KMS-11 (cell line): ENCODE data around the gene BZW2.

Experiments used
- H2AFZ ChIP-seq: fragments of 200-600 bp; sonication (generic); 2 replicates; pipeline ENCODE4 v1.6.1; 2016; ENCODE audit warnings: antibody characterized with exemption, mixed run types, low read depth
- H3K27ac ChIP-seq: fragments of 200-600 bp; sonication (generic); 2 replicates; pipeline ENCODE4 v1.6.1; 2016; ENCODE audit warnings: mild to moderate bottlenecking, mixed run types
- H3K27me3 ChIP-seq: fragments of 200-600 bp; sonication (generic); 2 replicates; pipeline ENCODE4 v1.6.1; 2017; ENCODE audit warnings: mild to moderate bottlenecking, low read depth, mixed run types, moderate library complexity; ENCODE audit not compliant: insufficient read depth
- H3K36me3 ChIP-seq: fragments of 200-600 bp; sonication (generic); 2 replicates; pipeline ENCODE4 v1.6.1; 2017; ENCODE audit warnings: mild to moderate bottlenecking, mixed run types; ENCODE audit not compliant: insufficient read depth
- H3K4me1 ChIP-seq: fragments of 200-600 bp; sonication (generic); 2 replicates; pipeline ENCODE4 v1.6.1; 2016; ENCODE audit warnings: mild to moderate bottlenecking, low read depth, mixed run types; ENCODE audit not compliant: poor library complexity, severe bottlenecking
- H3K4me2 ChIP-seq: fragments of 200-600 bp; sonication (generic); 2 replicates; pipeline ENCODE4 v1.7.0; 2016; ENCODE audit warnings: mild to moderate bottlenecking, mixed run types
- H3K4me3 ChIP-seq: fragments of 200-600 bp; sonication (generic); IDR thresholded peaks from 2 replicates; pipeline ENCODE4 v1.6.1; 2017; ENCODE audit warnings: low read depth, low read length, mixed read lengths; ENCODE audit not compliant: insufficient read depth
- H3K79me2 ChIP-seq: fragments of 200-600 bp; sonication (generic); 2 replicates; pipeline ENCODE4 v1.6.1; 2016; ENCODE audit warnings: low read depth, mixed run types; ENCODE audit not compliant: insufficient read depth
- H3K9ac ChIP-seq: fragments of 200-600 bp; sonication (generic); 2 replicates; pipeline ENCODE4 v1.6.1; 2016; ENCODE audit warnings: mild to moderate bottlenecking, mixed run types
- H4K20me1 ChIP-seq: fragments of 200-600 bp; sonication (generic); 2 replicates; pipeline ENCODE4 v1.6.1; 2016; ENCODE audit warnings: mild to moderate bottlenecking, mixed run types; ENCODE audit not compliant: insufficient read depth
- CTCF ChIP-seq: fragments of 200-600 bp; sonication (generic); conservative IDR thresholded peaks from 2 replicates; pipeline ENCODE4 v1.6.1; 2017; ENCODE audit warnings: low read depth, mild to moderate bottlenecking, antibody characterized with exemption, low read length, moderate library complexity, mixed read lengths

The BZW2 gene

DNA sequence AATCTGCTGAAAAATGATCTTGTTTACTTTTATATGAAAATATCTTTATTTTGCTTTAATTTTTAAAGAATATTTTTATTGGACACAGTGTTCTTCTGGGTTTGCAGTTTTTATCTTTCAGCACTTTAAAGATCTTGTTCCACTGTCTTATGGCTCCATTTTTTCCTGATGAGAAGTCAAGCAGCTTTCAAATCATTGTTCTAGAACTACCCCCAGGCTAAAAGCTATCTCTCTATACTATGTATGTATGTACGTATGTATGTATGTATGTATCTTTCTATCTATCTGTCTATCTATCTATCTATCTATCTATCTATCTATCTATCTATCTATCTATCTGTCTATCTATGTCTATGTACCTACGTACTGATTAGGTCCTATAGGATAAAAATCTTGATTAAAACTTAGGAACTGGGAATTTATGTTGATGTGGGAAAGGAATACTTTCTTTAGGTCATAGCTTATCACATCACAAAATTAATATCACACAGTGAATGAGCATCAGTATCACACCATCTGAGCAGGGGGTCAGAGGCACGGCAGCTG lies 72.2 kb downstream of the BZW2 start:
- no peaks in the 10 kb centered on the region for H4K20me1 ChIP-seq
- no peak overlapping the region for H3K4me3 ChIP-seq
- no peaks in the 10 kb centered on the region for H3K79me2 ChIP-seq
- no peak overlapping the region for H2AFZ ChIP-seq
- H3K36me3 ChIP-seq, result no peaks in the 10 kb centered on the region
- no peak overlapping the region for H3K9ac ChIP-seq
- no peak overlapping the region for H3K4me2 ChIP-seq
- no peak overlapping the region for H3K27ac ChIP-seq
- H3K27me3 ChIP-seq, result no peaks in the 10 kb centered on the region
- no peaks in the 10 kb centered on the region for H3K4me1 ChIP-seq
- TF ChIP-seq CTCF, result no peak

DNA sequence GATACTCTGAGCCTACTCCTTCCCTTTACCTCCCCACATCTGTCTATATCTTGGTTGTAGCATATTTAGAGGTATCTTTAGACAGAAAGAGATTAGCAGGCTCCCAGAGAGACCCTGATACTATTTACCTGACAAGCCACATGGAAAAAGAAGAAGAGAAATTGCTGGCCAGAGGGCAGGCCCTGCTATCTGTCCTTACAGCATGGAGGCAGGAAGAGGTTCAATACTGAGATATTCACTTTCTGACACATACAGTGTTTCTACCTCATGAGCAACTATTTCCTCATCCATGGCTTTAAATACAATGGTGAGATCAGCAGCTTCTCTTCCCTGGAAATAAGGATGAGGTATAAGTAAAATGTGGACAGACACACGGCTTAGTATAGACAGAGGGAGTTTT lies 73.7 kb downstream of the BZW2 start:
- no peaks in the 10 kb centered on the region for H3K4me1 ChIP-seq
- no peaks in the 10 kb centered on the region for H3K79me2 ChIP-seq
- H3K36me3 ChIP-seq, result no peaks in the 10 kb centered on the region
- no peak overlapping the region for H3K4me3 ChIP-seq
- no peak overlapping the region for H2AFZ ChIP-seq
- no peak for TF ChIP-seq CTCF
- H3K27me3 ChIP-seq, result no peaks in the 10 kb centered on the region
- no peaks in the 10 kb centered on the region for H4K20me1 ChIP-seq
- no peak overlapping the region for H3K4me2 ChIP-seq
- no peak overlapping the region for H3K9ac ChIP-seq
- H3K27ac ChIP-seq, result no peak overlapping the region

- no peaks in the 10 kb centered on the region for H3K4me1 ChIP-seq
- no peak overlapping the region for H3K27ac ChIP-seq
- H3K9ac ChIP-seq, result no peak overlapping the region
- H3K27me3 ChIP-seq, result no peaks in the 10 kb centered on the region
- no peaks in the 10 kb centered on the region for H3K36me3 ChIP-seq
- H4K20me1 ChIP-seq, result no peaks in the 10 kb centered on the region
- H3K4me2 ChIP-seq, result no peak overlapping the region
- no peak overlapping the region for H3K4me3 ChIP-seq
- H3K79me2 ChIP-seq, result no peaks in the 10 kb centered on the region
- no peak overlapping the region for H2AFZ ChIP-seq
- TF ChIP-seq CTCF, result no peak
These were observed 75.6 kb downstream of the BZW2 start for GRCh38 chr7:16721541-16721940.

- Histone ChIP-seq H3K4me2 (no peak overlapping the region), H3K79me2 (no peaks in the 10 kb centered on the region), H3K27me3 (no peaks in the 10 kb centered on the region), H3K4me1 (no peaks in the 10 kb centered on the region), H3K9ac (no peak overlapping the region), H4K20me1 (no peaks in the 10 kb centered on the region), H3K36me3 (no peaks in the 10 kb centered on the region), H2AFZ (no peak overlapping the region), H3K27ac (no peak overlapping the region), H3K4me3 (no peak overlapping the region)
- TF ChIP-seq CTCF, result no peak
These were observed 78.4 kb downstream of the BZW2 start for GRCh38 chr7:16724344-16724743.
